HEK293 (cell line): ENCODE measurements around the gene FASTKD3.

Experiments
- CTCF ChIP-seq: fragments of 450-650 bp; formaldehyde crosslinking; IDR thresholded peaks from 2 replicates; pipeline ENCODE4 v1.5.1; 2016; ENCODE audit warnings: missing biosample characterization, missing genetic modification characterization
- EGR2 ChIP-seq: fragments of 450-650 bp; formaldehyde crosslinking; IDR thresholded peaks from 2 replicates; pipeline ENCODE4 v1.5.1; 2016; ENCODE audit warnings: low read depth, missing biosample characterization, missing genetic modification characterization
- GLI4 ChIP-seq: fragments of 450-650 bp; formaldehyde crosslinking; IDR thresholded peaks from 2 replicates; pipeline ENCODE4 v1.5.1; 2016; ENCODE audit warnings: missing biosample characterization, missing genetic modification characterization
- KLF1 ChIP-seq: fragments of 450-650 bp; formaldehyde crosslinking; IDR thresholded peaks from 2 replicates; pipeline ENCODE4 v1.5.1; 2016; ENCODE audit warnings: missing biosample characterization, missing genetic modification characterization
- MYNN ChIP-seq: fragments of 450-650 bp; formaldehyde crosslinking; IDR thresholded peaks from 2 replicates; pipeline ENCODE4 v1.5.1; 2016; ENCODE audit warnings: missing biosample characterization, missing genetic modification characterization, borderline replicate concordance
- PRDM10 ChIP-seq: fragments of 450-650 bp; formaldehyde crosslinking; IDR thresholded peaks from 2 replicates; pipeline ENCODE4 v1.5.1; 2016; ENCODE audit warnings: missing biosample characterization, missing genetic modification characterization
- REPIN1 ChIP-seq: fragments of 450-650 bp; formaldehyde crosslinking; IDR thresholded peaks from 2 replicates; pipeline ENCODE4 v1.5.1; 2017; ENCODE audit warnings: missing biosample characterization, missing genetic modification characterization, low read depth
- SCRT1 ChIP-seq: fragments of 450-650 bp; formaldehyde crosslinking; IDR thresholded peaks from 2 replicates; pipeline ENCODE4 v1.5.1; 2016; ENCODE audit warnings: missing biosample characterization, missing genetic modification characterization, borderline replicate concordance
- SP2 ChIP-seq: fragments of 450-650 bp; formaldehyde crosslinking; IDR thresholded peaks from 2 replicates; pipeline ENCODE4 v1.5.1; 2016; ENCODE audit warnings: missing biosample characterization, missing genetic modification characterization
- TRIM28 ChIP-seq: IDR thresholded peaks from 2 replicates; pipeline ENCODE4 v1.6.1; 2011; ENCODE audit warnings: low read length, control low read depth, borderline replicate concordance
- YY1 ChIP-seq: fragments of 450-650 bp; formaldehyde crosslinking; IDR thresholded peaks from 2 replicates; pipeline ENCODE4 v1.5.1; 2018; ENCODE audit warnings: missing biosample characterization, missing genetic modification characterization
- ZBTB48 ChIP-seq: fragments of 450-650 bp; formaldehyde crosslinking; IDR thresholded peaks from 2 replicates; pipeline ENCODE4 v1.5.1; 2016; ENCODE audit warnings: missing biosample characterization, missing genetic modification characterization
- ZNF121 ChIP-seq: fragments of 450-650 bp; formaldehyde crosslinking; IDR thresholded peaks from 2 replicates; pipeline ENCODE4 v1.5.1; 2016; ENCODE audit warnings: missing biosample characterization, missing genetic modification characterization
- ZNF175 ChIP-seq: fragments of 450-650 bp; formaldehyde crosslinking; IDR thresholded peaks from 2 replicates; pipeline ENCODE4 v1.5.1; 2016; ENCODE audit warnings: missing biosample characterization, missing genetic modification characterization
- ZNF19 ChIP-seq: fragments of 450-650 bp; formaldehyde crosslinking; IDR thresholded peaks from 2 replicates; pipeline ENCODE4; 2016; ENCODE audit warnings: missing biosample characterization, missing genetic modification characterization, low read depth
- ZNF335 ChIP-seq: fragments of 450-650 bp; formaldehyde crosslinking; conservative IDR thresholded peaks from 2 replicates; pipeline ENCODE4 v1.5.1; 2016; ENCODE audit warnings: missing biosample characterization, missing genetic modification characterization
- ZNF501 ChIP-seq: fragments of 450-650 bp; formaldehyde crosslinking; IDR thresholded peaks from 2 replicates; pipeline ENCODE4 v1.5.1; 2016; ENCODE audit warnings: missing biosample characterization, missing genetic modification characterization
- ZNF510 ChIP-seq: fragments of 450-650 bp; formaldehyde crosslinking; IDR thresholded peaks from 2 replicates; pipeline ENCODE4 v1.5.1; 2018; ENCODE audit warnings: mild to moderate bottlenecking, missing genetic modification characterization, missing biosample characterization; ENCODE audit not compliant: insufficient replicate concordance
- ZNF514 ChIP-seq: fragments of 450-650 bp; formaldehyde crosslinking; IDR thresholded peaks from 2 replicates; pipeline ENCODE4 v1.5.1; 2016; ENCODE audit warnings: missing biosample characterization, missing genetic modification characterization
- ZNF521 ChIP-seq: fragments of 450-650 bp; formaldehyde crosslinking; IDR thresholded peaks from 2 replicates; pipeline ENCODE4 v1.5.1; 2017; ENCODE audit warnings: missing biosample characterization, mild to moderate bottlenecking, missing genetic modification characterization
- ZNF529 ChIP-seq: fragments of 450-650 bp; formaldehyde crosslinking; IDR thresholded peaks from 2 replicates; pipeline ENCODE4 v1.5.1; 2017; ENCODE audit warnings: missing genetic modification characterization, missing biosample characterization; ENCODE audit not compliant: insufficient replicate concordance
- ZNF600 ChIP-seq: fragments of 450-650 bp; formaldehyde crosslinking; IDR thresholded peaks from 2 replicates; pipeline ENCODE4 v1.5.1; 2016; ENCODE audit warnings: missing biosample characterization, missing genetic modification characterization
- ZNF677 ChIP-seq: fragments of 450-650 bp; IDR thresholded peaks from 2 replicates; pipeline ENCODE4 v1.5.0; 2018; ENCODE audit warnings: missing biosample characterization, mild to moderate bottlenecking, missing genetic modification characterization, moderate library complexity
- ZNF692 ChIP-seq: fragments of 450-650 bp; formaldehyde crosslinking; IDR thresholded peaks from 2 replicates; pipeline ENCODE4 v1.5.1; 2016; ENCODE audit warnings: missing biosample characterization, missing genetic modification characterization
- ZNF777 ChIP-seq: fragments of 450-650 bp; formaldehyde crosslinking; IDR thresholded peaks from 2 replicates; pipeline ENCODE4 v1.5.1; 2017; ENCODE audit warnings: missing biosample characterization, missing genetic modification characterization, borderline replicate concordance
- ZXDB ChIP-seq: fragments of 450-650 bp; formaldehyde crosslinking; IDR thresholded peaks from 2 replicates; pipeline ENCODE4 v1.5.1; 2016; ENCODE audit warnings: missing biosample characterization, missing genetic modification characterization
- TF ChIP-seq, protein P1 (sequence below): fragments of 450-650 bp; formaldehyde crosslinking; optimal IDR thresholded peaks from 2 replicates; pipeline ENCODE3; 2016; ENCODE audit warnings: missing biosample characterization, mild to moderate bottlenecking, missing genetic modification characterization
- TF ChIP-seq, protein P2 (sequence below): fragments of 450-650 bp; formaldehyde crosslinking; IDR thresholded peaks from 2 replicates; pipeline ENCODE4 v1.5.1; 2016; ENCODE audit warnings: missing biosample characterization, missing genetic modification characterization

The FASTKD3 gene

GRCh38 chr5:7850395-7851239, 18.2 kb downstream of the FASTKD3 start, which contains the start of gene CFAP90 (continued):
- TF ChIP-seq ZNF529 (tag by site-specific recombination) (no peak), ZNF175 (no peak), GLI4 (no peak), ZNF600 (peak; percentile 39; the same call in 1 of the 2 replicates), YY1 (tag by site-specific recombination) (0 out of 2 replicates have a peak, but pooled peaks have one; percentile 32), ZNF514 (tag by site-specific recombination) (no peak), EGR2 (tag by site-specific recombination) (peak; percentile 42; the same call in 1 of the 2 replicates), KLF1 (peak; percentile 49; the same call in 1 of the 2 replicates), ZXDB (tag by site-specific recombination) (0 out of 2 replicates have a peak, but pooled peaks have one; percentile 17), ZNF677 (tag by site-specific recombination) (peak; percentile 88), ZNF19 (tag by site-specific recombination) (no peak), TRIM28 (no peak), SP2 (peak; percentile 34), PRDM10 (tag by site-specific recombination) (0 out of 2 replicates have a peak, but pooled peaks have one; percentile 18), MYNN (peak; percentile 93), ZNF777 (tag by site-specific recombination) (0 out of 2 replicates have a peak, but pooled peaks have one; percentile 51), ZNF510 (tag by site-specific recombination) (no peak), SCRT1 (no peak), ZNF335 (peak; percentile 29; the same call in 1 of the 2 replicates), CTCF (tag by site-specific recombination) (peak; percentile 68), ZNF501 (tag by site-specific recombination) (0 out of 2 replicates have a peak, but pooled peaks have one; percentile 40), ZNF121 (0 out of 2 replicates have a peak, but pooled peaks have one; percentile 13), REPIN1 (peak; percentile 74; the same call in 1 of the 2 replicates), ZBTB48 (tag by site-specific recombination) (peak; percentile 5; the same call in 1 of the 2 replicates), ZNF692 (tag by site-specific recombination) (0 out of 2 replicates have a peak, but pooled peaks have one; percentile 33), ZNF521 (tag by site-specific recombination) (no peak)
- TF ChIP-seq, protein P1, sequence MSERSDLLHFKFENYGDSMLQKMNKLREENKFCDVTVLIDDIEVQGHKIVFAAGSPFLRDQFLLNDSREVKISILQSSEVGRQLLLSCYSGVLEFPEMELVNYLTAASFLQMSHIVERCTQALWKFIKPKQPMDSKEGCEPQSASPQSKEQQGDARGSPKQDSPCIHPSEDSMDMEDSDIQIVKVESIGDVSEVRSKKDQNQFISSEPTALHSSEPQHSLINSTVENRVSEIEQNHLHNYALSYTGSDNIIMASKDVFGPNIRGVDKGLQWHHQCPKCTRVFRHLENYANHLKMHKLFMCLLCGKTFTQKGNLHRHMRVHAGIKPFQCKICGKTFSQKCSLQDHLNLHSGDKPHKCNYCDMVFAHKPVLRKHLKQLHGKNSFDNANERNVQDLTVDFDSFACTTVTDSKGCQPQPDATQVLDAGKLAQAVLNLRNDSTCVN (tag by site-specific recombination): peak; percentile 42
- TF ChIP-seq, protein P2, sequence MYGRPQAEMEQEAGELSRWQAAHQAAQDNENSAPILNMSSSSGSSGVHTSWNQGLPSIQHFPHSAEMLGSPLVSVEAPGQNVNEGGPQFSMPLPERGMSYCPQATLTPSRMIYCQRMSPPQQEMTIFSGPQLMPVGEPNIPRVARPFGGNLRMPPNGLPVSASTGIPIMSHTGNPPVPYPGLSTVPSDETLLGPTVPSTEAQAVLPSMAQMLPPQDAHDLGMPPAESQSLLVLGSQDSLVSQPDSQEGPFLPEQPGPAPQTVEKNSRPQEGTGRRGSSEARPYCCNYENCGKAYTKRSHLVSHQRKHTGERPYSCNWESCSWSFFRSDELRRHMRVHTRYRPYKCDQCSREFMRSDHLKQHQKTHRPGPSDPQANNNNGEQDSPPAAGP (tag by site-specific recombination): peak; percentile 40; the same call in 1 of the 2 replicates
